Anterior cingulate cortex (tissue), 58 donors: ENCODE measurements around the gene WASL.
A peak's percentile ranks its signal among the peaks of the same experiment; 100 is the strongest.
"Not testable (repeated sequence)": the region's sequence is repeated elsewhere in the genome, so short reads cannot be mapped to it uniquely, and the experiment has no call there.

ENCODE experiments used
- DNase-seq, 58 donors: peaks; one replicate each; lab custom pipeline; 2025; lab: John Stamatoyannopoulos, UW

Gene WASL

DNA sequence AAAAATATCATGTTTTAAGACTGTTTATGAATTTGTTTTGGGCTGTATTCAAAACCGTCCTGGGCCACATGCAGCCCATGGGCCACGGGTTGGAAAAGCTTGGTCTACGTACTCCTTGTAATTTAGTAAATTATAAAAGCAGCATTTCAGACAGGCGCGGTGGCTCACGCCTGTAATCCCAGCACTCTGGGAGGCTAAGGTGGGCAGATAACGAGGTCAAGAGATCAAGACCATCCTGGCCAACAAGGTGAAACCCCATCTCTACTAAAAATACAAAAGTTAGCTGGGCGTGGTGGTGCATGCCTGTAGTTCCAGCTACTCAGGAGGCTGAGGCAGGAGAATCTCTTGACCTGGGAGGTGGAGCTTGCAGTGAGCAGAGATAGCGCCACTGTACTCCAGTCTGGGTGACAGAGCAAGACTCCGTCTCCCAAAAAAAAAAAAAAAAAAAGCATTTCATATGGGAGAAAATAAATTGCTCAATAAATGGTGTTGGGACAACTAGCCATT, 11.6 kb downstream of the WASL start:
- DNase-seq, result not testable (repeated sequence)

DNA sequence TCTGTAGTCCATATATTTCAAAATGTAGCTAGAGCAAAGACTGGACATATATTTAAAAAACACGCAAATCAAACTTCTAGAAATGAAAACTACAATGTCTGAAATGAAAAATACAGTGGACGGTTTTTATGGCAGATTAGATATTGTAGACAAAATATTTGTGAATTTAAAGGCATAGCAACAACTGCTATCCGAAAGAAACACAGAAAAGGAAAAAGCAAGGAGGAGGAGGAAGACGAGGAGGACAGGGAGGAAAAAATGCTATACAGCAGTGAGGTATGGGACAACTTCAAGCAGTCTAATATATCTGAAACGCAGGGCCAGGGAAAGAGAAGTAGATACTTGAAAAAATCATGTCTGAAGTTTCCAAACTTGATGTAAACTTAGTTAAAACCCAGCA, 13.3 kb downstream of the WASL start:
- no peak for DNase-seq

DNA sequence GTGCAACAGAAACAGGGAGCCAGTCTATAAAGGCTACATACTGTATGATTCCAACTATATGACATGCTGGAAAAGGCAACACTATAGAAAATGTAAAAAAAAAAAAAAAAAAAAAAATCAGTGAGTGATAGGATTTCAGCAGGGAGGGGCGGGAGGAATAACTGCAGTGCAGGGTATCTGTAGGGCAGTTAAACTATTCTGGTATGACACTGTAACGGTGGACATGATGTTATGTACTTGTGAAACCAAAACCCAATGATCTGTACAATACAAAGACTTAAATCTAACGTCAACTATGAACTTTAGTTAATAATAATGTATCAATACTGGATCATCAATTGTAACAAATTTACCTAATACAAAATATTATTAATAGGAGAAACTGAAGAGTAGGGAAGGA, 14.3 kb downstream of the WASL start:
- DNase-seq, result no peak

DNA sequence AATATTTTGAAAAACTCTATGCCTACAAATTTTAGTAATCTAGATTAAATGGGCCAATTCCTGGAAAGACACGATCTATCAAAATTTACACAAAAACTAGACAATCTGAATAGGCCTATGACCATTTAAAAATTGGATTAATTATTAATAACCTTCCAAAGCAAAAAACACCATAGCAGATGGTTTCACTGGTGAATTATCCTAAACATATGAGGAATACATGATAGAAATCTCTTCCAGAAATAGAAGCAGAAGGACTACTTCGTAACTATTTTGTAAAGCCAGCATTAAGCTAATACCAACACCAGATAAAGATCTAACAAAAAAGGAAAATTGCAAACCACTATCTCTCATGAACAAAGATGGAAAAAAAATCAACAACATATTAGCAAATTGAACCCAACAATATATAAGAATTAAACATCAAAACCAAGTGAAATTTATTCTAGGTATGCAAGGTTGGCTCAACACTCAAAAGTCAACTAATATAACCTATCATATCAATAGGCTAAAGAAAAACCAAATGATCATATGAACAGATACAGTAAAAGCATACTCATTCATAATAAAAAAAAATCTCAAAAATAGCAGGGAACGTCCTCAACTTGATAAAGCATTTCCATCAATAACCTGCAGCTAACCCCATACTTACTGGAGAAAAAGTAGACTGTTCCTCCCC, 16.3 kb downstream of the WASL start:
- DNase-seq, result no peak

DNA sequence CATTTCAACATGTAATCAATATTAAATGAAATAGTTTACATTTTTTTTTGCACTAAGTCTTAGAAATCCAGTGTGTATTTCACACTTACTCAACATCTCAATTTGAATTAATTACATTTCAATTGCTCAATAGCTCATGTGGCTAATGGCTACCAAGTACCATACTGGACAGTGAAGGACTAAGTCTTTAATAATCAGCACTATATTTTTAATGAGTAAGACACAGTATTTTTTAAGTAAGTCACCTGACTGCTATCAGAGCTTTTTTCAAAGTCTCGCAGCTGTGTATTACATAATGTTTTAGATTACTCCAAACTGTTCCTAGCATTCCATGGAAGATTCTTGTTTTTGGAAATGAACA, 19.6 kb downstream of the WASL start:
- no peak for DNase-seq

DNA sequence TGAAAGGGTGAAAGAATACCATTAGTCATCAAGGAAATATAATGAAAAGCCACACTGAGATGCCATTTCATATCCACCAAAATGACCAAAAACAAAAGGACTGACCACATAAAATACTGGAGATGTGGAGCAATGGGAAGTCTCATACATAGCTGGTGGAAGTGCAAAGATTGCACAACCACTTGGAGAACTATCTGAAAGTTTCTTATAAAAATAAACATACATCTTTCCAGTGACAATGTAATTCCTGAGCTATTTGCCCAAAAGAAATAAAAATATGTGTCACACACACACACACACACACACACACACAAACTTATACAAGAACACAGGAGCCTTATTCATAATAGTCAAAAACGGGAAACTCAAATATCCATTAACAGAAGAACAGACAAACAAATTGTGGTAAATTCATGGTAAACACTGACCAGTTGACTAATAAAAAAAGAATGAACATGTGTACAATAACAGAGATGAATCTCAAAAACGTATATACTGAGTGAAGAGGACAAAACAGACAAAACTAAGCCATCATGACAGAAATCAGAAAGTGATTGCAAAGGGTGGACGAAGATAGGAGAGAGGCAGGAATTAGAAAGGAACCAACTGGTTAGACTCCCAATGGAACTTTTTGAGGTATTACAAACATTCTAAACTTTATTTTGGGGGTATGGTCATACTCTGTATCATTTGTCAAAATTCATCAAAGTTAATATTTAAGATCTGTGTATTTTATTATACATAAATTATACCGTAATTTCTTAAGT, 21.5 kb downstream of the WASL start:
- DNase-seq, result no peak

DNA sequence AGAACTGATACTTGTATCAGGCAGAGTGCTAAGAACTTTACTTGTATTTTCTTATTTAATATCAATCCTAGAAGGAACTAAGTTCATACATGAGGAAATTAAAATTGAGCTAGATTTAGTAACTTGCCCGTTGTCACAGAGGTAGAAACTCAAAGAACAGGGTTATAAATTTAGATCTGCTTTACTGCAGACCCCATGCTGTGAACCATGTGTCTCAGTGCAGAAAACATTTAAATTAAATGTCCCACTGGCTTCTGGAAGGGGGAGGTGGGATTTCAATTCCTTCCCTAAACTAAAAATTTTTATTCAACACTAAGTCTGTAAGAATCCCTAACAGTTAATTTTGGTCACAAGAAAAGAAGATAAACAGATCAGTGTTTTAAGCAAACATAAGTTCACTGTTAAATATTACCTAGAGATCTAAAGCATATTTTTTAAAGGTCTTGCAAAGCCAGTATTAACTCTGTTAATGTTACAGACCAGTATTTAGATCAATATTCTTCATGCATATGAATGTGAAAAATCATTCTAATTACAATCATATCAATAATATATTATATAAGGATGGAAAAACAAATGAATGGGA, 23.1 kb downstream of the WASL start:
- DNase-seq, result no peak

DNA sequence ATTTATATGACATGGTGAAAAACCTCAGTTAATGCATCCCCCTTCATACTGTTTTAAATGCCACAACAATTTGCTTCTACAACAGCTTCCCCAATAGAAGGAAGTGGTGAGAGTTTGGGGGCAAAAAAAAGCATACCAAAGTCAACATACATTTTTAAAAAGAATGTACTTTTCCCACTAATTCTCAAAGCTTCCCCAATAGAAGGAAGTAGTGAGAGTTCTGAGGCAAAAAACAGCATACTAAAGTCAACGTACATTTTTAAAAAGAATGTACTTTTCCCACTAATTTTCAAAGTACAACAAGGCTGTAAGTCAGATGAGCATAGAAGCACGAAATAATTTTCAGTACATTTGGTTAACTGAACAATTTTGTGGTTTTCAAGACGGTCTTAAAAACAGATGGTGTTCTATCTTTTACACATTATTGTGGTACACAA, 24.0 kb downstream of the WASL start:
- DNase-seq, result no peak

DNA sequence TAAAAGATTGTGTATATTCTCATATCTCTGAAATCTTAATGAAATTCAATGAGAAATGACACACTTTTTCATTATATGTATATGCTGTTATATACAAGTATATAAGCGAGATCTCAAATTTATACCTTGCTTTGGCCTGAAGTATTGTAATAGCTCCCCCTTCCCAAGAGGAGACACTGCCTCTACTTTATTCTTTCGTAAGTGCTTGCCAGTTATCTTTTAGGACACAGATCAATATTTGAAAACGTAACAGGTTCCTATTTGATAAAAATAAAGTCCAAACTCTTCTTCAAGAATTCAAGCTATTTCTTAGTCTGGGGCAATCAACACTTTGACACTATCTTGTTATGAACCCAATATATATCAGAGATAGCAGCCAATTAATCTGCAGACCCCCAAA, 24.9 kb downstream of the WASL start:
- DNase-seq, result no peak

DNA sequence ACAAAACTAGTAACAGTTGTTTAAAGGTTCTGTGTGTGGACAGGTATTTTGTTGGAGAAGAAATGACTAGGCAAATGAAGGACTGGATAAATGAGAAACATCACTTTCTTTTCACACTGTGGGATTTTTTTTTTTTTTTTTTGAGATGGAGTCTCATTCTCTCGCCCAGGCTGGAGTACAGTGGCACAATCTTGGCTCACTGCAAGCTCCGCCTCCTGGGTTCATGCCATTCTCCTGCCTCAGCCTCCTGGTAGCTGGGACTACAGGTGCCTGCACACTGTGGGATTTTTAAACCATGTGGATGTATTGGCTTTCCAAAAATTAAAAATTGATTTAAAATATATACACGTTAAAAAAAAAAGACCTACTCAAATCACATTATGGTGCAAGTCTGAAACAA, 28.3 kb downstream of the WASL start:
- peak in 1 of 58 donors; percentile 1 for DNase-seq

DNA sequence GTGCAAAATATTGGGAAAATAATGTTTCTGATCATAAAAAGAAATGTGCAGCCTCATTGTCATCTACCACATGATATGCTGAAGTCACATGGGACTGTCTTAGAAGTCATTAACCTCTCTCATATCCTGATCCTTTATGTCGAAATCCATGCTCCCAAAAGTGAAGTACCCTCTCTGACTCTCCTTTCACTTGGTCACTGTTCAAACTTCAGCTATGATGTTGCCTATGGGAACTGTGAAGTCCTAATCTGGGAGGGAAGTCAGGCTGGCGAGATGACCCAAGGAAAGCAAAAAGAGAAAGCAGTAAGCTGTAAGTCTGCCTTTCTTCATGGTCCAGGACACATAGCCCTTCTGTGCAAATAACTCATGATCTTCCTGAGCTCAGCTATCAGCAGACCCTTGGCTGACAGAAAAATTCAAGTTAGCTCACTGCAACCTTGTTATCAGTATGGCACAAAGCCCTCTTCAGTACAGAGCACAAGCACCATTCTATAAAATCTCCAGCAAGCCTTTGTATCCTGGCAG, 29.5 kb downstream of the WASL start:
- no peak for DNase-seq

DNA sequence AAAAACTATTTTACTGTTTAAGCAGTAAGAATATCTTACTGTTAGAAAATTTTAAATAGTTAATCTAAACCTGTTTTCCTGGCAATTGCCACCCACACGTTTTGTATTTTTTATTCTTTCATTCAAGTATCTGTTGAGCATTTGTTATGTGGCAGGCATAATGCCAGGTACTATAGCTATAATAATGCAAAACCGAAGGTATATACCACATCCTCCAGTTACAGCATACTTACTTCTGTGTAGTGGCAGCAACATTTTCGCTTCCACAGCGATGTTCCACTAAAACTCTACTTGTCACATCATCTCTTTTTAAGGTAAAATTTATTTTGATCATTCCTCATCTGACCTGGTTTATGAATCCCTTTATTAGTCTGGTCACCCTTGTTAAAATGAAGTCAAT, 30.0 kb downstream of the WASL start:
- DNase-seq, result no peak

DNA sequence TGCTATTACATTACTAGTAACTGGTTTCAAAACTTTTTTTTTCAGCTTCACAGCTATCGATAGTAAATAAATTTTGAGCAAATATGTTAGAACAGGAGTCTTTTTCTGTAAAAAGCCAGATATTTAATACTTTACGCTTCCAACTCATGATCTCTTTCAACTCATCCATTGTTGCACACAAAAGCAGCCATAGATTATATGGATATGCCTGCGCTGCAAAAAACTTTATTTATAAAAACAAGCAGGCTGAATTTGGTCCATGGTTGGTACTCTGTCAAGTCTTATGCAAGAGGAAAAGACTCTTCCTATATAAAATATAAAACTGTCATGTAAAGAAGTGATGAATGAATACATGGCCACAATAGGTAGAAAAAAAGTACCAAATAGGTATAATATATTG, 31.1 kb downstream of the WASL start:
- DNase-seq, result no peak

DNA sequence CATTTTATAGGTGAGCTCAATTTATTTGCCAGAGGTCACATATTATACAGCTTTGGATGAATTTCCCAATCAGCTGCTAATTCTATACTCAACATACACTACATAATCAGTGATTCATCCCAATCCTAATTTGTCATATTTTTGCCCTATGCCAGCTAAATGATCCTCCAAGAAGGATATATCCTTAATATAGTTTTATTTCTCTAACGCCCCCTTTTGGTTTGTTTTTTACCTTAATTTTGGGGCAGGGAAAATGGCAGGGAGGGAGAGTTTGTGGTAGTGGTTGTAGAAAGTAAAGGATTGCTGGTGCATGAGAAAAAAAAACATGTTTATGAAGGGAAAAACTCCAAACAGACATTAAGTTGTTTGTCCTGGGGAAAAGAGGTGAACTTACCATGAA, 31.9 kb downstream of the WASL start:
- no peak for DNase-seq

DNA sequence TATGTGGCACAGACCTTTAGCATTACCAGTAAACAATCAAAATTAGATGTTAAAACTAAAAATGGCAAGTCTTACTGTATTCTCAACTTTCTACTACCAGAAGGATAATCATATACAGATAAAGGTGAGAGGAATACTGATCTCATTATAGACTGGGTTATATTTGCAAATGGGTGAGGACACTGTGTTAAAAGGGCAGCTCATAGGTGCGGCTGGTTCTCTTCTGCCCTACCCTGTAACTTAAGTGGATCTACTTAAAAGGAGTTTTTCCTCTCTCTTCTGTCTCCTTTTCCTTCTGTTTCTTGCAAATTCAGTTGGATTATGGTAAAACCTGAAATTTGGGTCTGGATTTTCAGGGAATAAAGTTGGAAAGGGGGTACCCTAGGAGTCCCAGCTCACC, 33.0 kb downstream of the WASL start:
- no peak for DNase-seq

DNA sequence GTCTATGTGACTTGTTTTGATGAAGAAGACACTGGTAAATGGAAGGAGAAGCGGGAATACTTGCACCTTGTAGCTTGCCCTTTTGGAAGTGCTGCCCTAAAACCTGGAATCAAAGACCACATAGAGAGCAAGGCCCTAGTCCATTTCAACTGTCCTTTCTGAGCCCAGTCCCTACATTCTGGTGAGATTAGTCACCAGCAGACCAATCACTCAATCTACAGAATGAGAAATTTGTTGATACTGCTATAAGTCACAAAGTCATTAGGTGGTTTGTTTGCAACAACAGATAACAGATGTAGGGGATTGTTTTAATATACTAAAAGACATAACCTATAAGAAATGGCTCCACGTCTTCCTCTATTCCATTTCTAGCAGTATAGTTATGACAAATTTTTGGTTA, 33.6 kb downstream of the WASL start:
- DNase-seq, result no peak

DNA sequence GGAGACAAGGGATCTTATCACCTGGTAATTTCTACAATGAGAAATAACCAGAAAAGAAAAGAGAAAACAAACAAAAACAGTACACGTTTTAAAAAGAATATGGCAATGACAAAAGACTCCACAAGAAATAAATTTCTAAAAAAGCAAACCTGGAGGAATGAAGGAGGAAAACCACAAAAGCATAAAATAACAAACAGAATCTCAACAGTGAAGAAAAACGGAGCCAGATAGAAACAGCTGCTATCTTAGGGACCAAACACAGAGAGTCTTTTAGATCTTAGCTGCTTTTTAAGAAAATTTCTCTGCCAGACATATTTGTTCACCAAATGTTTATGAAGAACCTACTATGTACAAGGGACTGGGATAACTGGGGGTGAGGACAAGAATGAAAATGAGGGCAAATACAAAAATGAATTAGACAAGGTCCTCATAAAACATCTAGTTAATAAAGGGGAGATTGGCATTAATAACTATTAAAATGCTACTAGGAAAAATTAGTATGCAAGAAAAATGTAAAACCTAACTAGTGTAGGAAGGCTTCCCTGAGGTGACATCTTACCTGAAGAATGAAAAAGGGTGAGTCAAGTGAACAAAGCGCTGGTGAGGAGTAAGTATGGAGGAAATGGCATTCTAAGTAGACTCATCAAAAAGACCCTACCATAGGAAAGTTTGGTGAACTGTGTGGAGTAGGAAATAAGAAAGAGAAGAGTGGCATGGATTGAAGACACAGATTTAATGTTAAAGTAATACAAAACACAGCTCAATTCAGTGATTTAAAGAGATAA, 34.3 kb downstream of the WASL start:
- DNase-seq, result no peak

DNA sequence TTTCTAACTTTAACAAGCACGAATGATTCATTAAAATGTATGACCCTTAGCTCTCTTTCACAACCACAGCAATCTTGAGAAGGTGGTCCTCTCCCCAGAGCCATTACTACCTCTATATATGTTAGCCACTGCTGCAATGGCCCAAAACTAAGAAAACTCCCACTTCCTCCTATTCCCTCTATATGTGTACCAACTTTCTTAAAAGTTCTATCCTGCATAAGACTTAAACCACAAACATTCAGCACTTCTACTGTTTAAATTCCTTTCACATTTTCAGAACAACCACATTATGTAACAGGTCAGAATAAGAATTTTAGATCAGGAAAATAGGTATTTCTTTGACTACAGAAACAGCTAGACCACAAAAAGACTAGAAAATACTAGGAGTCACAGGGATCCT, 36.2 kb downstream of the WASL start:
- DNase-seq, result no peak

DNA sequence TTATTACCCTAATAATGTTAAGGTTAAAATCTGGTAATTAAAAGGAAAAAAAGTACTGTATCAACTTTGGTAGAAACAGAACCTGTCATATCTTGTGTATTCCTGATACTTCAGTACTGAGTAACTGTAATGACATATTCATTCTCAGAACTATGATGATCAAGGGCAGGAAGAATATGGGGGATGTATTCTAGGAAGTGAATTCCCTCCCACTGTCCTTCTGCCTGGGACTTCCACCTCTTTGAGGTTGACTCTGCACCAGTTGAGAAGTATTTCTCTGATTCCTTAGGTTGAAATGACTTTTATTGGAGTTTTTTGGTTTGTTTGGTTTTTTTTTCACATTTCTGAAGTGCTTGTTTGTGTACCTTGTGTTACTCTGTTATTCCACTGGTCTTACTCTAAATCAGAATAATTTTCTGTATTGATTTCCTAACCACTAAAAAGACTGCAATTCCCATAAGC, 36.9 kb downstream of the WASL start:
- no peak for DNase-seq

DNA sequence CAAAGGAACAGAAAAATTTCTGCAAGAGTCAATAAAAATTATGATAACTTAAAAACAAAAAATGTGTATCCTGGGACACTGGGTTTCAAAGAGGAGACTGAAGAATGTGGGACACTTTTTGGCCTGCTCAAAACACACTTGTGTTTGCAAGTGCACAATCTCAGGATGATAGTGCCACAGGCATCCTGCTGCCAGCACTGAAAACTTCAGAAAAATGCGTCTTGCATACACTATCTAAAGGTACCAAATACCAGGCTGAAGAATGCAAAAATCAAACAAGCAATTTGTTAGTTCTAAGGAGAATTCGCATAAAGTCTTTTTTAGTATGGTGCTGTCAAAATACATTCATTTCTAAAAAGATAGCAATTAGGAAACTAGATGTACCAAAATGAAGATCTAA, 38.1 kb downstream of the WASL start:
- DNase-seq, result no peak

DNA sequence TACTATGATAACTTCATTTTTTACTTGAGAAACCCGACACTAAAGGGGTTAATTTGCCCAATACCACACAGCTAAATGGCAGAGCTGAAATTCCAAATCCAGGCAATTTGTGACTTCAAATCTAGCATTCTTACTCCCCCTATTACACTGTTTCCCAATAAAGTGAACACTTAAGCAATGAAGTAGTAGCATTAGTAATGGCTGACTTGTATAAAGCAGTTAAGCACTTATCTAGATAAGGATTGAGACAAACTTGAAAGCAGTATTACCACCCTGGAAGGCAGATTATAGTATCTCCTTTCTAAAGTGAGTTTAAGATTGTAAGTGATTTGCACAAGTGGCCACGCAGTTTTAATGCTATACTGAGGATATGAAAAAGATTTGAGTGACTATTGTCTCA, 39.3 kb downstream of the WASL start:
- no peak for DNase-seq
